H4 (cell line): ENCODE results near the gene PLIN4. TPM values are rescaled to one million over a fixed set of nuclear protein-coding genes. Genes with fewer than 3 reads are reported as not detected.
"Not testable (repeated sequence)": the region's sequence is repeated elsewhere in the genome, so short reads cannot be mapped to it uniquely, and the experiment has no call there.

ENCODE experiments used
- DNase-seq: peaks from one replicate; pipeline ENCODE4 v3.0.0-alpha.2; 2015; ENCODE audit warnings: low spot score
- total RNA-seq: library from RNA; depleted of rRNA; stranded (reverse); fragments of >200 nt; shearing (Covaris generic); gene quantifications from 2 replicates; pipeline ENCODE4 v1.2.3, GENCODE V29; 2014

Gene PLIN4
- total RNA-seq, 1 experiment from 2014 or later = 0.75 TPM

DNA sequence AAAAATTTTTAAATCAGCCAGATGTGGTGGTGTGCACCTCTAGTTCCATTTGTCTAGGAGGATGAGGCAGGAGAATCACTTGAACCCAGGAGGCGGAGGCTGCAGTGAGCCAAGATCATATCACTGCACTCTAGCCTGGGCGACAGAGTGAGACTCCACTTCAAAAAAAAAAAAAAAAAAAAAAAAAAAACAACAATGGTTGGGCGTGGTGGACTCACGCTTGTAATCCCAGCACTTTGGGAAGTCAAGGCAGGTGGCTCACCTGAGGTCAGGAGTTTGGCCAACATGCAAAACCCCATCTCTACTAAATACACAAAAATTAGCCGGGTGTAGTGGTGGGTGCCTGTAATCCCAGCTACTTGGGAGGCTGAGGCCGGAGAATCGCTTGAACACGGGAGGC, 9.1 kb upstream of the PLIN4 start:
- not testable (repeated sequence) for DNase-seq

- no peak for DNase-seq
These were observed 7.3 kb upstream of the PLIN4 start for GRCh38 chr19:4525563-4526002.

DNA sequence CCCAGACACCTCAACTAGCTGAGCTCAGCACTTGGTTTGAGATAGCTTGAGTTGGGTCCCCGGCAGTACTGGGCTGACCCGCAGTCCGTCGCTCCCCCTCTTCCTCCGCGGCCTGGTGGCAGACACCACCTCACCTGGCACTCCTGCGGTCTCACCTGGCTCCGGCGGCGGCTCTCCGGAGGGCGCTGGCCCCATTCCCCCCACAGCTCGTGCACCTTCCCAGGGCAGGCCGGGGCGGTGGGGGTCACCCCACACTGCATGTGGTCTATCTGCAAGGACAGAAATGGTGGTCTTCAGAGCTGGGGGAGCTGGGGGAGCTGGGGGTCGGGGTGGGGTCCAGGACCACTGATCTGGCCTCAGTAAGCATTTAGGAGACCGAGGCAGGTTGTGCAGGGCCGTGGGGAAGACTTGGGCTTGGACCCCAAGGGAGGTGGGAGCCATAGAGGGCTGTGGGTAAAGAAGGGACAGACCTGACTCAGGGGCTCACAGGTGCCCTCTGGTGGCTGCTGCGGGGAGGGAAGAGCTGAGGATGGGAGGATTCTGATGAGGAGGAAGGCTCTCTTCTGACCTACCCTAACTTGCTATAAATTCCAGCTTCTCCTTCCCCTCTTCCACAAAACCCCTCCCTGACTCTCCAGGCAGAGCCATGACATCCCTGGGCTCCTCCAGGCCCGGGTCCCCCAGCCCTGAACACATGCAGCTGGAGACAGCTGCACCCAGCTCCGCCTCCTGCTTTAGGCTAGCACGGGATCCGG, 6.7 kb upstream of the PLIN4 start:
- DNase-seq = no peak

DNA sequence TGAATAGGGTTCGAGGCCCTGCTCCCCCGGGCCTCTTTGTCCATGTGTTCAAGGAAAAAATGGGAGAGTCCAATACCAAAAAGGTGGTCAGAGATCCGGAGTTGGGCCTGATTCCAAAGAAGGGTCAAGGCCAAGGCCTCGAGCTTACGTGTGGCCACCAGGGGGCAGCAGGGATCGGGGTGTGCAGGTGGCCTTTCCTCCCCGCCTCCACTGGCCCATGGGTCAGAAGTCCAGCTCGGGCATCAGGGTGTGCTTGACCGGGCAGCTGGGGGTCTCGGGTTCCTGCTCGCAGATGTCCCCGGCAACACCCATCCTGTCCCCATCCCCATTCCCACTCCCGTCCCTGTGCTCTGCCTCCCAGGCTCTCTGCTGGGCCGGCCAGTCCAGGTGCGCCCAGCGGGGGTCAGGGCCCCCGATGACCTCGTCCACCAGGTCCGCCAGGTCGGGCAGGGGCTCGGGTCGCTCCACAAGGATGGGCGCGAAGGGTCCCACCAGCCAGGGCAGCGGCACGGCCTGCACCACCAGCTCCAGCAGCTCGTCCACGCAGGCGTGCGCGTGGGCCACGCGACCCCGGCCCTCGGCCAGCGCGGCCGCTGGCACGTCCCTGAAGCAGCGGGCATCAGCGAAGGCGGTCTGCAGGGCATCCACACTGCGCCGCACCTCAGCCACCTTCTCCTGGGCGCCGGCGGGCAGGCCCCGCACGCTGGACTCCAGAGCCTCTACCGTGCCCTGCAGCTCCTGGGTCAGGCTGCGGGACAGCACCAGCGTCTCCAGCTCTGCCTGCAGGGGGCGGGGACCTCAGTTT, 5.2 kb upstream of the PLIN4 start:
- DNase-seq = peak; percentile 32

- no peak for DNase-seq
These were observed 4.2 kb upstream of the PLIN4 start for GRCh38 chr19:4522291-4523002.

GRCh38 chr19:4521888-4522242, 3.6 kb upstream of the PLIN4 start:
- DNase-seq = no peak

- DNase-seq = no peak
These were observed 3.0 kb upstream of the PLIN4 start for GRCh38 chr19:4521170-4521887.

DNA sequence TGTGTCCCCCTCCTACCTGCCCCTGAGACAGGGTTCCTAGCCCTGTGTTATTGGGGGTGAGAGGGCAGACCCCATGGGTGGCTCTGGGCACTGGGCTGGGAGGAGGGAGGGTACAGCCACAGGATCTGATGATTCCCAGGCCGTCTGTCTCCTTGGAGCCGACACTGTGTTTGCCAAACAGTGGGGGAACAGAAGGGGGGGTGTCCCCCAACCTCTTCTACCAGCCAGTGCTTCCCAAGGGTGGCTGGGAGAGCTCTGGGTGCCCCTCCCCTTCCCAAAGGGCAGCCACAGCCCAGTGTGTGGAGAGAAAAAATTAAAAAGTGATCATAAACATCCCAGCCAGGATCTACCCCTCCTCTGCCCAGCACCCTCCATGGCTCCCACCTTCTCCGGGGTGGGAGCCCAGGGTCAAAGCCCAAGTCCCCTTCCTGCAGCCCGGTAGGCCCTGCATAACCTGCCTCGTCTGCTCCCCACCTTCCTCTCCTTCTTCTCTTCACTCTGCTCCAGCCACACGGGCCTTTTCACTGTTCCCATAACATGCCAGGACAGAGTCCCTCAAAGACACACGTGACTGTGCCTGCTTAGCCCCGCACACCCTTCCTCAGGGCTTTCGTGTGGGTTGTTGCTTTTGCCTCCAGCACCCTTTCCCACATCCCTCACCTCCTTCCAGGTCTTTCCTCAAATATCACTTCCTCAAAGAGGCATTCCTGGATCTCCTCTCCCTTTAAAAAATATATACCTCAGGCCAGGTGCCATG, 1.4 kb upstream of the PLIN4 start:
- no peak for DNase-seq

GRCh38 chr19:4519172-4519496, 848 bp upstream of the PLIN4 start:
- no peak for DNase-seq

DNA sequence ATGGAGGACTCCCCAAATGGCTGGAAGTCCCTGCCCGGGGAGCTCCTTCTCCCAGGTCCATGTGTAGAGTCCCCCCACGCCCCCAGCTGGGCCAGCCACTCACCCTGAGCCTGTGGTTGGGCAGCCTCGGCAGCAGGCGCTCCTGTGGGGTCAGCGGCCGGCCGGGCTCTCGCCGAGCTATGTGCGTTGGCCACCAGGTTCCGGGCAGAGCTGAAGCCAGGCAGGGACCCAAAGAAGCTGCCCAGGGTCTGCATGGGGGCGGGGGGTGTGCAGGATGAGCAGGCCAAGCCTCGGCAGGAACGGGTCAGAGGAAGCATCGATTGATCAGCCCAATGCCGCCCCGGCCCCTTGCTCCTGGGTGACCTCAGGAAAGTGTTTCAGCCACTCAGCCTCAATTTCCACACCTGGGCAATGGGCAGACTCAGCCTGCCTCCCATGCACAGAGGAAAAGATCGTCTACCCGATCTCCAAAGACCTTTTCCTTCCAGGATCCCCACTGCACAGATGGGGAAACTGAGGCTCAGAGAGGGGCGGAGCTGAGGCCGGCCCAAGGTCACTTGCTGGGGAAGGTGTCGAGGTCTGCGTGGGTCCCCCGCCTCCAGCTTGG, 732 bp downstream of the PLIN4 start:
- DNase-seq = no peak

DNA sequence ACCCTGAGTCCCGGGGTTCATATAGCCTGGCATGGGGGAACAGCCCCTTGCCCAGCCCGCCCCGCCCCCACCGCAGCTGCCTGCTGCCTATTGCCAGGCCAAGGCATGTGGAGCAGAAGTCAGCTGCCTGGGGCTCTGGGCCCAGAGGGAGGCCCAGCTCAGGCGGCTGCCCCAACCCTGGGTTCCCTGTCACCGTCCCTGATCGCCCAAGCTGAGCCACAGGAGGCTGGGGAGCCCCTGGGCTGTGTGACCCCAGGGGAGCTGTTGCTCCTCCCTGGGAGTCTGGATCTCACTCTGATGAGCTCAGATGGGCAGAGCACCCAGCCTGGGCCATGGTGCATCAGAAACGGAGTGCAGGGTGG, 1.4 kb downstream of the PLIN4 start:
- no peak for DNase-seq

DNA sequence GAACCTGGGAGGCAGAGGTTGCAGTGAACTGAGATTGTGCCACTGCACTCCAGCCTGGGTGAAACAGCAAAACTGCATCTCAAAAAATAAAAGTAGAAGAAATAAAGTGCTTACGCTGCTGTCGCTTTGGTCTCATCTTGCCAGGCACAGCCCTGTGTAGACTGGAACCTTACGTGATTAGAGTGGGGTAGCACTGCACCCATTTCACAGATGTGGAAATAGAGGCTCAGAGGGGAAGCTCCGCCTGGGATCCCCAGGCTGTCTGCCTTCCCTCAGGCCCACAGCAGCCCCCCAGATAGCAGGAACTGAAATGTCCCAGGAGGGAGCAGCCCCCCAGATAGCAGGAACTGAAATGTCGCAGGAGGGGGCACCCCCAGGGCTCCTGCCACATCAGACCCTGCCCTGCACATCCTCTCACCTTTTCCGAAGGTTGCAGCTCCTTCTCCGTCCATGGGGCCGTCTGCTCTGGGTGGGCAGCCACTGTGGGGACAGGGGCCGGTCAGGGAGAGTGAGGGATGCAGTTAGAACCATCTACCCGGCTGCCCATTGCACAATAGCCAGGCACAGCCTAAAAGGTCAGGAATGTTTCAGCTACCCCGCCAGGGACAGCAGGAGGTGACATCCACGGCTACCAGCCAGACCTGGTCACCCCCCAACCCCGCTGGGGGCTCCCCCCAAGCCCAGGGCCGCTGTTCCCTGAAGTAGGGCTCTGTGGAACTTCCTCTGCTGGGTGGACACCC, 1.9 kb downstream of the PLIN4 start:
- DNase-seq = no peak

DNA sequence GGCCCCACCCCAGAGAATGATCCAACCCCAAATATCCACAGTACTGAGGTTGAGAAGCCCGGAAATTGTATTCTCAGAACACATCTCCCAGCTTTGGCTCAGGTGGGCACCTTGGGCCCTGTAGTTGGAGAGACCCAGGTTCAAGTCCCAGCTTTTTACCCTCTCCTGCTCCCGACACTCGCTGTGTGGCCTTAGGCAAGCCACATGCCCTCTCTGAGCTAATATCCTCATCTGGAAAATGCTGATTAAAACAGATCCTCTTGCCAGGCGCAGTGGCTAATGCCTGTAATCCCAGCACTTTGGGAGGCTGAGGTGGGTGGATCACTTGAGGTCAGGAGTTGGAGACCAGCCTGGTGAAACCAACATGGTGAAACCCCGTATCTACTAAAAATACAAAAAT, 2.6 kb downstream of the PLIN4 start:
- no peak for DNase-seq

- no peak for DNase-seq
These were observed 5.0 kb downstream of the PLIN4 start for GRCh38 chr19:4513248-4513647.

DNA sequence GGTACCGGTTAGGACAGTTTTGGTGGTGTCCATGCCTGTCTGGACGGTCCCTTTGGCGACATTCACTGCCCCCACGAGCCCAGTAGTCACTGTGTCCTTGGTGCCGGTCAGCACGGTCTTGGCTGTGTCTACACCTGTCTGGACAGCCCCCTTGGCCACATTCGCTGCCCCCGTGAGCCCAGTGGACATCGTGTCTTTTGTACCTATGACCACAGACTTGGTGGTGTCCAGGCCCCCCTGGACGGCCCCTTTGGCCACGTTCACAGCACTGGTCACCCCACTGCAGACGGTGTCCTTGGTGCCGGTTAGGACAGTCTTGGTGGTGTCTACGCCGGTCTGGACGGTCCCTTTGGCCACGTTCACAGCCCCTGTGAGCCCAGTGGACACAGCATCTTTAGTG, 6.2 kb downstream of the PLIN4 start:
- DNase-seq = no peak

DNA sequence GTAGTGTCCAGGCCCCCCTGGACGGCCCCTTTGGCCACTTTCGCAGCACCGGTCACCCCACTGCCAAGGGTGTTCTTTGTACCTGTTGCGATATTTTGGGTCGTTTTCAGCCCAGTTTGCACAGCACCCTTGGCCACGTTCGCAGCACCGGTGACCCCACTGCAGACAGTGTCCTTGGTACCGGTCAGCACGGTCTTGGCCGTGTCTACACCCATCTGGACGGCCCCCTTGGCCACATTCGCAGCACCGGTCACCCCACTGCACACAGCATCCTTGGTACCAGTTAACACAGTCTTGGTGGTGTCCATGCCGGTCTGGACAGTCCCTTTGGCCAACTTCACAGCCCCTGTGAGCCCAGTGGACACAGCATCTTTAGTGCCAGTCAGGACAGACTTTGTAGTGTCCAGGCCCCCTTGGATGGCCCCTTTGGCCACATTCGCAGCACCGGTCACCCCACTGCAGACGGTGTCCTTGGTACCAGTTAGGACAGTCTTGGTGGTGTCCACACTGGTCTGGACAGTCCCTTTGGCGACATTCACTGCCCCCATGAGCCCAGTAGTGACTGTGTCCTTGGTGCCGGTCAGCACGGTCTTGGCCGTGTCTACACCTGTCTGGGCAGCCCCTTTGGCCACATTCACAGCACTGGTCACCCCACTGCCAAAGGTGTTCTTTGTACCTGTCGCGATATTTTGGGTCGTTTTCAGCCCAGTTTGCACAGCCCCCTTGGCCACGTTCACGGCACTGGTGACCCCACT, 6.8 kb downstream of the PLIN4 start:
- DNase-seq = no peak

DNA sequence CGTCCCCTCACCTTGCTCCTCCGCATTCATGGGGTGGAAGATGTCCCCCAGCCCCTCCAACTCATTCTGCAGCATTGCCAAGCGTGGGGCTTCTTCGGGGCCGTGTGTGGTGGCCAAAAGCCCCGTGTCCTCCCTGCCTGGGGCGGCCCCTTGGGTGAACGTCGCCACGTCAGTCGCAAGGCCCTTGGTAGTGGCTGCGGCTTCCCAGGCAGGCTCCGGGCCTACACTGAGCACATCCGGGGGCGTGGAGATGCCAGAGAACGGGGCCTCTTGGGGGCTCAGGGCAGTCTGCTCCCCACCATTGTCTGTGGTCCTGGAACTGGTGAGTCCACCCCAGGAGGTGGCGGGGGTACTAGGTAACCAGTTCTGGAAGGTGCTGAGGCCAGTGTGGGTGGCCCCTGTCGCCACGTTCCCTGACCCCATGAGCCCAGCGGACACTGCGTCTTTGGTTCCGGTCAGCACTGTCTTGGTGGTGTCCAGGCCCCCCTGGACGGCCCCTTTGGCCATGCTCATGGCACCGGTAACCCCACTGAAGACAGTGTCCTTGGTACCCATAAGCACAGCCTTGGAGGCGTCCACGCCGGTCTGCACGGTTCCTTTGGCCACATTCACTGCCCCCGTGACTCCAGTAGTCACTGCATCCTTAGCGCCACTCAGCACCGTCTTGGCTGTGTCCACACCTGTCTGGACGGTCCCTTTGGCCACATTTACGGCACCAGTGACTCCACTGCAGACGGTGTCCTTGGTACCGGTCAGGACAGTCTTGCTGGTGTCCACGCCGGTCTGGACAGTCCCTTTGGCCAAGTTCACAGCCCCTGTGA, 7.6 kb downstream of the PLIN4 start:
- DNase-seq = no peak

DNA sequence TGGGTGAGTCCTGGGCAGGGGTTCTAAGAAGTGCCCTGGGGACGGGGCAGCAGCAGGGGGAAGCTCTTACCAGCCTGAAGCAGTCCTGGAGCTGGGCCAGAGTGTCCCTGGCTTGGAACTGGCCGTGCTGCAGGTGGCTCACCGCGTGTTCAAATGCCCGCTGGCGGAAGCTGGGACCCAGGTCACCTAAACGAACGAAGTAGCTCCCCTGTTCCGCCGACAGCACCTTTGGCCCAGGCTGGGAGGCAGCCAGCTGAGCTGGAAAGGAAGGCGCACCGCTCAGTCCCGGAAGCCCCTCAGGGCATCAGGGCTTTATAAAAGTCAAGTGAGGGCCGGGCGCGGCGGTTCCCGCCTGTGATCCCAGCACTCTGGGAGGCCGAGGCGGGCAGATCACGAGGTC, 9.6 kb downstream of the PLIN4 start:
- no peak for DNase-seq

GRCh38 chr19:4507804-4508203, 10.5 kb downstream of the PLIN4 start:
- DNase-seq = no peak
